Fibroblast of lung (primary cell): ENCODE results near the gene SALL3. TPM values are rescaled to one million over a fixed set of nuclear protein-coding genes. Genes with fewer than 3 reads are reported as not detected.

Experiments used
- DNase-seq, 2 donors: peaks; one replicate each; pipeline versions ENCODE4 v3.0.0 to v3.0.0-alpha.2; 2010; ENCODE audit warnings: low read depth in 2 of 2
- H2AFZ ChIP-seq: 2 replicates; pipeline ENCODE4 v1.5.1; 2012; ENCODE audit warnings: low read length, control low read depth, inconsistent platforms
- H3K27ac ChIP-seq: 2 replicates; pipeline ENCODE4 v1.5.1; 2011; ENCODE audit warnings: low read length, control low read depth; ENCODE audit not compliant: insufficient read depth
- H3K27me3 ChIP-seq: 2 replicates; pipeline ENCODE4 v1.5.1; 2011; ENCODE audit warnings: mild to moderate bottlenecking, low read length; ENCODE audit not compliant: control insufficient read depth, insufficient read depth
- H3K36me3 ChIP-seq: 2 replicates; pipeline ENCODE4 v1.5.1; 2011; ENCODE audit warnings: low read length; ENCODE audit not compliant: control insufficient read depth, insufficient read depth
- H3K4me1 ChIP-seq: 2 replicates; pipeline ENCODE4 v1.5.1; 2011; ENCODE audit warnings: low read length; ENCODE audit not compliant: control insufficient read depth, insufficient read depth; ENCODE audit errors: extremely low read depth
- H3K4me2 ChIP-seq: 2 replicates; pipeline ENCODE4 v1.5.1; 2011; ENCODE audit warnings: low read length, control low read depth; ENCODE audit not compliant: insufficient read depth; ENCODE audit errors: extremely low read depth
- H3K4me3 ChIP-seq, 4 experiments: fragments of 200-600 bp in 1 of 4; sonication (generic) in 1 of 4; replicated peaks in 1 of 4; 2 replicates each; pipeline ENCODE4 v1.5.1; 2011 to 2016; ENCODE audit warnings: low read length in 4 of 4, low read depth in 3 of 4, mild to moderate bottlenecking in 3 of 4, control low read depth in 2 of 4, inconsistent platforms in 1 of 4, mixed read lengths in 1 of 4; ENCODE audit not compliant: insufficient read depth in 1 of 4; ENCODE audit errors: control extremely low read depth in 1 of 4
- H3K79me2 ChIP-seq: 2 replicates; pipeline ENCODE4 v1.5.1; 2012; ENCODE audit warnings: mild to moderate bottlenecking, low read length, inconsistent platforms; ENCODE audit not compliant: control insufficient read depth, insufficient read depth
- H3K9ac ChIP-seq: 2 replicates; pipeline ENCODE4 v1.5.1; 2011; ENCODE audit warnings: mild to moderate bottlenecking, low read length, control low read depth; ENCODE audit not compliant: insufficient read depth
- H3K9me3 ChIP-seq: 2 replicates; pipeline ENCODE4 v1.5.1; 2012; ENCODE audit warnings: low read depth, low read length; ENCODE audit not compliant: control insufficient read depth, insufficient read depth
- H4K20me1 ChIP-seq: 2 replicates; pipeline ENCODE4 v1.5.1; 2011; ENCODE audit warnings: low read length; ENCODE audit not compliant: control insufficient read depth, insufficient read depth; ENCODE audit errors: extremely low read depth
- EZH2 ChIP-seq: IDR thresholded peaks from 2 replicates; pipeline ENCODE4 v1.5.1; 2012; ENCODE audit warnings: low read length, control low read depth, mild to moderate bottlenecking; ENCODE audit errors: missing control alignments
- polyA plus RNA-seq, 2 donors: library from polyadenylated mRNA; depleted of rRNA in 1 of 2; stranded (reverse) in 1 of 2; unstranded in 1 of 2; fragments of >200 nt; gene quantifications; 2 replicates each; pipeline ENCODE4 v1.2.1, GENCODE V29; 2011 to 2012; ENCODE audit warnings: missing spikeins in 1 of 2
- total RNA-seq: library from RNA; depleted of rRNA; stranded (reverse); fragments of >200 nt; gene quantifications from 2 replicates; pipeline ENCODE4 v1.2.1, GENCODE V29; 2014
- TF ChIP-seq, protein P1 (sequence below), 2 donors: IDR thresholded peaks in 1 of 2; conservative IDR thresholded peaks in 1 of 2; 1 replicate in 1 of 2; 2 replicates in 1 of 2; pipeline ENCODE4 v1.5.1; 2011 to 2012; ENCODE audit warnings: low read length in 2 of 2, control low read depth in 1 of 2, inconsistent platforms in 1 of 2, low read depth in 1 of 2, mild to moderate bottlenecking in 1 of 2

SALL3 gene
- total and polyA plus RNA-seq, 2 donors (not counting 1 experiment from before 2014, with no cell fraction given) = not detected

- peak in 1 of 2 donors; percentile 37 for DNase-seq
- H2AFZ ChIP-seq = no peak overlapping the region
- H3K4me3 ChIP-seq = no peak overlapping the region
- H3K4me1 ChIP-seq = no peaks in the 10 kb centered on the region
- H3K9ac ChIP-seq = no peak overlapping the region
- no peaks in the 10 kb centered on the region for H4K20me1 ChIP-seq
- TF ChIP-seq, protein P1, sequence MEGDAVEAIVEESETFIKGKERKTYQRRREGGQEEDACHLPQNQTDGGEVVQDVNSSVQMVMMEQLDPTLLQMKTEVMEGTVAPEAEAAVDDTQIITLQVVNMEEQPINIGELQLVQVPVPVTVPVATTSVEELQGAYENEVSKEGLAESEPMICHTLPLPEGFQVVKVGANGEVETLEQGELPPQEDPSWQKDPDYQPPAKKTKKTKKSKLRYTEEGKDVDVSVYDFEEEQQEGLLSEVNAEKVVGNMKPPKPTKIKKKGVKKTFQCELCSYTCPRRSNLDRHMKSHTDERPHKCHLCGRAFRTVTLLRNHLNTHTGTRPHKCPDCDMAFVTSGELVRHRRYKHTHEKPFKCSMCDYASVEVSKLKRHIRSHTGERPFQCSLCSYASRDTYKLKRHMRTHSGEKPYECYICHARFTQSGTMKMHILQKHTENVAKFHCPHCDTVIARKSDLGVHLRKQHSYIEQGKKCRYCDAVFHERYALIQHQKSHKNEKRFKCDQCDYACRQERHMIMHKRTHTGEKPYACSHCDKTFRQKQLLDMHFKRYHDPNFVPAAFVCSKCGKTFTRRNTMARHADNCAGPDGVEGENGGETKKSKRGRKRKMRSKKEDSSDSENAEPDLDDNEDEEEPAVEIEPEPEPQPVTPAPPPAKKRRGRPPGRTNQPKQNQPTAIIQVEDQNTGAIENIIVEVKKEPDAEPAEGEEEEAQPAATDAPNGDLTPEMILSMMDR (conservative IDR thresholded peaks at IDR 0.05 in 1 of 2, IDR thresholded peaks at IDR 0.05 in 1 of 2; ENCODE audit: low read depth in 1 of 2, low read length in 2 of 2) = no peak
- no peak for TF ChIP-seq EZH2
- no peaks in the 10 kb centered on the region for H3K79me2 ChIP-seq
- no peaks in the 10 kb centered on the region for H3K9me3 ChIP-seq
- H3K4me2 ChIP-seq = no peak overlapping the region
- no peaks in the 10 kb centered on the region for H3K36me3 ChIP-seq
- H3K27ac ChIP-seq = no peak overlapping the region
- peaks cover 25% of the 10 kb centered on the region for H3K27me3 ChIP-seq
These were observed 3.9 kb downstream of the SALL3 start for GRCh38 chr18:78983512-78983911.

GRCh38 chr18:78984941-78985784 lies 5.5 kb downstream of the SALL3 start:
- no peaks in the 10 kb centered on the region for H3K36me3 ChIP-seq
- no peak overlapping the region for H3K27ac ChIP-seq
- no peak overlapping the region for H3K9ac ChIP-seq
- peak in 1 of 2 donors; percentile 69 for DNase-seq
- no peak overlapping the region for H2AFZ ChIP-seq
- no peak overlapping the region for H3K4me2 ChIP-seq
- TF ChIP-seq EZH2 = no peak
- TF ChIP-seq, protein P1 (conservative IDR thresholded peaks at IDR 0.05 in 1 of 2, IDR thresholded peaks at IDR 0.05 in 1 of 2; ENCODE audit: low read depth in 1 of 2, low read length in 2 of 2) = peak in 1 of 2 donors; percentile 17
- H3K9me3 ChIP-seq = no peaks in the 10 kb centered on the region
- peaks cover 22% of the 10 kb centered on the region for H3K27me3 ChIP-seq
- H3K4me3 ChIP-seq = no peak overlapping the region
- H3K79me2 ChIP-seq = no peaks in the 10 kb centered on the region
- H3K4me1 ChIP-seq = no peaks in the 10 kb centered on the region
- no peaks in the 10 kb centered on the region for H4K20me1 ChIP-seq

- Histone ChIP-seq H3K4me3 (no peak overlapping the region), H3K4me1 (no peaks in the 10 kb centered on the region), H3K79me2 (no peaks in the 10 kb centered on the region), H3K27ac (no peak overlapping the region), H3K36me3 (no peaks in the 10 kb centered on the region), H3K9me3 (no peaks in the 10 kb centered on the region), H3K9ac (no peak overlapping the region), H4K20me1 (no peaks in the 10 kb centered on the region), H3K27me3 (peaks cover 17% of the 10 kb centered on the region), H3K4me2 (no peak overlapping the region), H2AFZ (no peak overlapping the region)
- TF ChIP-seq EZH2 = no peak
- TF ChIP-seq, protein P1 (conservative IDR thresholded peaks at IDR 0.05 in 1 of 2, IDR thresholded peaks at IDR 0.05 in 1 of 2; ENCODE audit: low read depth in 1 of 2, low read length in 2 of 2) = peak; percentile 24 to 45
- DNase-seq = peak in 1 of 2 donors; percentile 71
These were observed 6.4 kb downstream of the SALL3 start for GRCh38 chr18:78986018-78986481.
